NCI-H69 (cell line): ENCODE measurements around the gene ZBED4.

Experiments used
- DNase-seq: peaks from one replicate; lab custom pipeline; 2025; lab: John Stamatoyannopoulos, UW

ZBED4 gene

DNA sequence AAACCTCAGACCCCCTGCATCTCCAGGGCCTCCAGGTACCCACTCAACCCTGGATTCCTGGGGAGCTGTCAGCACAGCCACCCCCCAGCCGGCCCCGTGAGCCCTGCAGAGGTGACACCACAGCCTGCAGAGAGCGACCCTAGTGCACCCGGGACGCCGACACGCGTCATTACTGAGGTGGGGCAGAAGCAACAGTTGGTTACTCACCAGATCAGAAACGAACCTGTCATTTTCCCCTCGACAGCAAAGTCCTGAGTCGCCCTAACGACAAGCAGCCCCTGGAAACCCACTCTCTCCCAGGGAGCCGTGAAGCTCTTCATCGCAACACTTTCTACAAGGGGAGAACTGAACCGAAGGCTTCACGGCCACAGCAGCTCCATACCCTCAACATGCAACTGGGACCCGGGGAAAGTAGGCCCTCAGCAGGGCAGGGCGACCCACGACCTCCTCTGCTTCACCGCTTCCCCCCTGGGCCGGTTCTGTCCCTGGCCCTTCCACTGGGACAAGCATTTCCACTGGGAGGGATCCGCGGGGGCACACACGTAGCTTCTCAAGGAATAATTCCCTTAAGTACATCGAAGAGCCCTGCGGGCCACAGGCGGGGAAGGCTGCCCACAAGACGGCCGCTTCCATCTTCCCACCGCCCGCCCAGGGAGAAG is 27.6 kb upstream of the ZBED4 start:
- DNase-seq = peak; percentile 32

DNA sequence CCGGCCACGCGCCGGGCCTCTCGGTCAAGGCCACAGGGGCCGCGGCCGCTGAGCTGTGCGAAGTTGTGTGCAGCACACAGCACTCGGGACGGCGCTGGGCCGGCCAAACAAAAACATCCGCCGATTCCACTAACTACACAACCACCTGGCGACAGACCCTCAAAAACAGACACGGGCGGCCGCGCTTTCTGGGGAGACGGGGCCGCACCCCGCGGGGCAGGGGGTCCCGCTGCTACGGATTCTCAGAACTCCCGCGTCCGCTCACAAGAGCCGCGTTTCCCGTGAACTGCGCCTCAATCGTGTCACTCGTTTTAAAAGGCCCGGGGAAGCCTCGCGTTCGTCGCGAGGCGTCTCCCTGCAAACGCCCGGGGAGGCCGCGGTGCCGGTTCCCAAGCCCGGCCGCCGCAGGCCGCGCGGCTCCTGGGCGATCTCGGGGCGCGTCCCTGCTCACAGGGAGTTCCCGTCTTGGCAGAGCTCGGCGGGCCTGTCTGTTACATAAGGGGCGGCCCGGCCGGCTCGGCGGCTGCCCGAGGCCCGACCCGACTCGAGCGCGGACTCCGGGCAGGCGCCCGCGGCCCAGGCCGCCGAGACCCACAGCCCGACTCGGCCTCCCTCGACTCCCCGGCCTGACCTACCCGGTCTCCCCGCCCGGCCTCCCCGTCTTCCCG is 26.9 kb upstream of the ZBED4 start:
- peak; percentile 66 for DNase-seq

GRCh38 chr22:49827271-49827852 is 26.3 kb upstream of the ZBED4 start:
- DNase-seq = peak; percentile 60

- DNase-seq = peak; percentile 83
These were observed 25.6 kb upstream of the ZBED4 start, which contains the start of gene BRD1 for GRCh38 chr22:49827853-49828598. Gene BRD1, minus strand, starts transcription at chr22:49827873. Its CDS starts 3,556 bp downstream, at chr22:49824317.

DNA sequence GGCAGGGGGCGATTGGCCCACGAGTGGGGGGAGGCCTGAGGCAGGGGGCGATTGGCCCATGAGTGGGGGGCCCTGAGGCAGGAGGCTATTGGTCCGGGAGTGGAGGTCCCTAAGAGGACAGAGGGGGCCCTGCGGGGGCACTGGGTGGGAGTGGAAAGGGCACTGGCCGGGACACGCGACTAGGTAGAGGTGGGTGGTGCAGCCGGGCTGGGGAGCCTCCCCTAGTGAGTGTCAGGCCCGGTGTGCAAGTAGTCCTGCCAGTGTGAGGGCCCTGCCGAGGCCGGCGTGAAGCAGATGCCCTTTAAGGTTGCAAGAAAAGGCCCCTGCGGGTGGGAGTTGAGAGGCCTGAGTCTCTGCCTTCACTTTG is 25.1 kb upstream of the ZBED4 start:
- no peak for DNase-seq

- DNase-seq = no peak
These were observed 24.4 kb upstream of the ZBED4 start for GRCh38 chr22:49829044-49829853.

- peak; percentile 41 for DNase-seq
These were observed 20.2 kb upstream of the ZBED4 start for GRCh38 chr22:49833340-49834007.

GRCh38 chr22:49838771-49839717 is 14.6 kb upstream of the ZBED4 start:
- peak; percentile 85 for DNase-seq

DNA sequence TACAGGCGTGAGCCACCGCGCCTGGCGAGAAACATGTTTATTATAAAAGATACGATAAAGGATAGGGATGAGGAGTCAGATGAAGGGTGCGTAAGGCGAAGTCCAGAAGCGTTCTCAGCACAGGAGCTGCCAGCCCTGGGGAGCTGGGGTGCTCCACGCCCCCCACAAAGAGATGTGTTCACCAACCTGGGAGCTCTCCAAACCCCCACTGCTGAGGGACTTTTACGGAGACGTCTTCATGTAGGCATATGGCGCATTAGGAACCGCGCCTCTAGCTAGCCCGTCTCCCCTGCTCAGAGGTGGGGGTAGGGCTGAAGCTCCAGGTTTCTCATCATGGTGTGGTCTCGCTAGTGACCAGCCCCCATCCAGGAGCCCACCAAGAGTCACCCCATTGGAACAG is 8.4 kb upstream of the ZBED4 start:
- no peak for DNase-seq

DNA sequence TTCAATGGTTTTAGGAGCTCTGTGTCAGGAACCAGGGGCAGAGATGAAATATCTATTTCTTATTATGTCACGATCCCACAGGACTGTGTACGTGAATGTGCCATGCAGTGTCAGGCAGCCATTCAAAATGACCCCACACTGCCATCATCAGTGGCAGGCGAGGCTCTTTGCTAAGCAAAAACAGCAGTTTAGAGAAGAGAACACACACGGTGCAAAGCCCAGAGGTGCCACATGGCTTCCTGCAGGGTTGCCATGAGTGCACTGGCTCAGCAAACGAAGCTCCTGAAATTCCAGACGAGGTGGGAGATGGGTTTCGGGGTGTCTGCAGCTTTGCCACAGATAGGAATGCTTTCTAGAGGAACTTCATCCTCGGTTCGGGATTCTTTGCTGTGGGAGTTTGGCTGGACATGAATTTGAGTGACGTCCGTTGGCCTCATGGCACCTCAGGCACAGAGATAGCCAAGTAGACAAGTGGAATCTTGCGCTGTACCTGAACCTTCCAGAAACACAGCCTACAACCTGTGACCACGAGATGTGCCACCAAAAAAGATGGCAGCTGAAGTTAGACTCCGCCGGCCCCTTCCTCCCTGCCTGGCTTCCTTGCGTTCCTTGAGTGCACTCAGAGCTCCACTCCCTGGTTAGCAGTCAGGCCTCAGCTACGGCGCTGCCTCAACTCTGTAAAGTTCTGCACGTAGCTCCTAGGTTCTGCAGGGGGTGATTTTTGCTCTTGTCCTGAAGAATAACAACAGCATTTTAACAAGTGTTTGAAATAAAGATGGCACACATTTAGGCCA is 7.8 kb upstream of the ZBED4 start:
- DNase-seq = no peak

DNA sequence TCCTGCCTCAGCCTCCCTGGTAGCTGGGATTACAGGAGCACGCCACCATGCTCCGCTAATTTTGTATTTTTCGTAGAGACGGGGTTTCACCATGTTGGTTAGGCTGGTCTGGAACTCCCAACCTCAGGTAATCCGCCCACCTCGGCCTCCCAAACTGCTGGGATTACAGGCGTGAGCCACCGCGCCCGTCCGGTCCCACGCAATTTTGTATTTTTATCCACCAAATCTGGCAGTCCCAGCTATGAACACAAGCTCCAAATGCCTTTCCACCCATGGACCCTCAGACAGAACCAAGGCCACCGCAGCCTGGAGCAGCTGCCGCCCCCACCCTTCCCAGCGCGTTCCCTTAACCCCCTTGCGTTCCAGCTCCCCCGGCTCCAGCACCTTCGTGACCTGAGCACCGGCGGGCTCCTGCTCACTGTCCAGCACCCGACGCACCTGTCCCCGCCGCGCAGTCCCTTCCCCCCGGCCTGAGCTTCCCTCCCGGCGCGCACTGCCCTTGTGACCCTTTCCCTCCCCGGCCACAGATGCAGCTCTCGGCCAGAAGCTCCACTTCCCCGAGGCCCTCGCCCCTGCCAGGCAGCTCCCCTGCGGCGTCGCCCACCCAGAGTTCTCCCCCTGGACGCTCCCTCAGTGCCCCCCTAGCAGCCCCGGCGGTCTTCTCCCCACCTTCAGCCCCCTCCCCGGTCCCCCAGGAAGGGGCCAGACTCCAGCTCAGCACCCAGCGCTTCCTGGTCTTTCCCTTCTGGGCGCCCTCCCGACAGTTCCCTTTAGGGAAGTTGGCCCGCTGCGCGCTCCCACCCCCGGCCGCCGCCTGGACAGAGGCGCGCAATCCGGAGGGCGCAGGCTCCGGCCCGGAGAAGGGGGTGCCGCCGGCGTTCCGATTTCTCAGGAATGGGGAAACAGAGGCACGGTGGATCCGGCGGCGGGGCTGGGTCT is 5.6 kb upstream of the ZBED4 start:
- peak; percentile 30 for DNase-seq

GRCh38 chr22:49848690-49849160 is 4.9 kb upstream of the ZBED4 start:
- no peak for DNase-seq

DNA sequence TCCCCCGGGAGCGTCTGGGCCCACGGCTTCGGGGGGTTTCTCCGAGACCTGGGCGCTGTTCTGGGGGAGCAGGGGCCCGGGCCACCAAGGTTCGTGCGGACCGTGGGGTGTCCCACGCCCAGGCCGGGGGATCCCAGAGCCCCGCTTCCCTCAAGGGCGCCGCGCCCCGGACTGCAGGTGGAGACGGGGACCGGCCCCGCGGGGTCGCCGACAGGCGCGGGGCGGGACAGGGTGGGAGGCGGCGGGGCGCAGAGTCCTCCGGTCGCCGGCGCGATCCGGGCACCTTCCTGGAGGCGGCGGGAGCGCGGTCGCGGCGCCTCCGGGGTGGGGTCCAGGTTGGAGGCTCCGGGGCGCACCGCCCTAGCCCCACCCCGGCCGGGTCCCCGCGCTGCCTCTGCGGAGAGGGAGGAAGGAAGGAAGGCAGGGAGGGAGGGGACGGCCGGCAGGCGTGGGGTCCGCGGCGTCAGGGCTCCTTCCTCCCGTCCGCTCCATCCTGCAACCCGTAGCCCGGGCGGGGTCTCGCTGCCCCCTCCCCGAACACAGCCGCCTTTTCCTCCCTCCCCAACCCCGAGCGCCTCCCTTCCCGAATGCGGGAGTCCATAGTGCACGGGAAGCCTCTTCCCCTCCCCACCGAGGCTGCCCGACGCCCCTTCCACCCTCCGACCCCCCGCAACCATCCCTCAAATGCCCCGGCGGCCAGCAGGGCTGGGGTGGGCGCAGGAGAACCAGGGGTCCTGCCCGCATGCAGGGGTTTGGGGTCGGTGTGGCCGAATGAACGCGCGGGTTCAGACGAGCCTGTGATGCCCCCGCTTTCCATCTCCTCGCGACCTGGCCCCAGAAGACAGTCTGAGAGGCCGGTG is 4.3 kb upstream of the ZBED4 start:
- peak; percentile 21 for DNase-seq

GRCh38 chr22:49850021-49850911 is 3.4 kb upstream of the ZBED4 start:
- no peak for DNase-seq

- no peak for DNase-seq
These were observed 2.5 kb upstream of the ZBED4 start for GRCh38 chr22:49850959-49851802.
